Measurements from ENCODE around the gene TRIM54.
"Not testable (repeated sequence)": the region's sequence is repeated elsewhere in the genome, so short reads cannot be mapped to it uniquely, and the experiment has no call there.

Gene TRIM54

GRCh38 chr2:27285481-27285880 lies 3.3 kb downstream of the TRIM54 start:
- DNase-seq, result no peak

- no peak for DNase-seq
These were observed 6.4 kb downstream of the TRIM54 start for GRCh38 chr2:27288610-27289009.

- no peak for DNase-seq
These were observed 8.3 kb downstream of the TRIM54 start for GRCh38 chr2:27290549-27290948.

- DNase-seq, result no peak
These were observed 9.6 kb downstream of the TRIM54 start for GRCh38 chr2:27291865-27292264.

- no peak for DNase-seq
These were observed 12.7 kb downstream of the TRIM54 start for GRCh38 chr2:27294928-27295327.

- no peak for DNase-seq
These were observed 14.3 kb downstream of the TRIM54 start for GRCh38 chr2:27296481-27296880.

- no peak for DNase-seq
These were observed 15.0 kb downstream of the TRIM54 start for GRCh38 chr2:27297195-27297594.

- DNase-seq, result no peak
These were observed 16.3 kb downstream of the TRIM54 start for GRCh38 chr2:27298391-27299080.

GRCh38 chr2:27300606-27301005 lies 18.4 kb downstream of the TRIM54 start:
- not testable (repeated sequence) for DNase-seq

- peak; percentile 62 for DNase-seq
These were observed 21.1 kb downstream of the TRIM54 start for GRCh38 chr2:27303093-27304025.

- no peak for DNase-seq
These were observed 22.4 kb downstream of the TRIM54 start for GRCh38 chr2:27304488-27305240.

- DNase-seq, result no peak
These were observed 23.3 kb downstream of the TRIM54 start for GRCh38 chr2:27305516-27305915.

- DNase-seq, result no peak
These were observed 23.9 kb downstream of the TRIM54 start for GRCh38 chr2:27306136-27306535.

GRCh38 chr2:27306573-27307286 lies 24.5 kb downstream of the TRIM54 start:
- DNase-seq, result no peak

- DNase-seq, result no peak
These were observed 25.0 kb downstream of the TRIM54 start for GRCh38 chr2:27307287-27307544.

GRCh38 chr2:27307545-27308358 lies 25.5 kb downstream of the TRIM54 start:
- DNase-seq, result no peak

GRCh38 chr2:27308359-27308881 lies 26.2 kb downstream of the TRIM54 start, which contains the start of gene UCN:
Gene UCN, minus strand, starts transcription at chr2:27308445. Its CDS starts 550 bp downstream, at chr2:27307895.
- DNase-seq, result no peak

- no peak for DNase-seq
These were observed 27.4 kb downstream of the TRIM54 start for GRCh38 chr2:27309651-27310050.

- no peak for DNase-seq
These were observed 29.9 kb downstream of the TRIM54 start for GRCh38 chr2:27312152-27312551.

GRCh38 chr2:27313882-27314645 lies 31.8 kb downstream of the TRIM54 start:
- DNase-seq, result no peak

GRCh38 chr2:27314709-27315108 lies 32.5 kb downstream of the TRIM54 start:
- DNase-seq, result no peak

All from COR-L47 (cell line).